ENCODE results near the gene SPDYE4. TPM values are rescaled to one million over a fixed set of nuclear protein-coding genes. Genes with fewer than 3 reads are reported as not detected.

SPDYE4 gene
- total RNA-seq, 2 experiments from 2014 or later, result not detected

GRCh38 chr17:8709006-8709405 lies 49.3 kb downstream of the SPDYE4 start:
- CTCF ChIA-PET, result interaction anchor here (1.2 kb wide), 1 partner anchor 76 kb away, joined by 5 read pairs; no protein-coding TSS in a partner anchor

GRCh38 chr17:8708025-8708461 lies 50.3 kb downstream of the SPDYE4 start:
- Mint-ChIP-seq H3K27ac (no peak overlapping the region), H3K4me3 (no peak overlapping the region), H3K27me3 (peaks cover 31% of the 10 kb centered on the region), H3K9me3 (ENCODE audit: low read depth) (no peaks in the 10 kb centered on the region), H3K4me1 (no peaks in the 10 kb centered on the region), H3K36me3 (no peaks in the 10 kb centered on the region)
- CTCF ChIA-PET, result no interaction called here
- no peak for ATAC-seq
- no peak for DNase-seq

More at GRCh38 chr17:8709006-8709405, 49.3 kb downstream of the SPDYE4 start:
- H3K4me3 Mint-ChIP-seq, result no peak overlapping the region
- no peaks in the 10 kb centered on the region for H3K36me3 Mint-ChIP-seq
- no peak overlapping the region for H3K27ac Mint-ChIP-seq
- peaks cover 26% of the 10 kb centered on the region for H3K27me3 Mint-ChIP-seq
- no peaks in the 10 kb centered on the region for H3K4me1 Mint-ChIP-seq
- ATAC-seq, result no peak
- no peak for DNase-seq
- H3K9me3 Mint-ChIP-seq (ENCODE audit: low read depth), result no peaks in the 10 kb centered on the region

- CTCF ChIA-PET, result no interaction called here
- Mint-ChIP-seq H3K27me3 (peaks cover 29% of the 10 kb centered on the region), H3K9me3 (ENCODE audit: low read depth) (no peaks in the 10 kb centered on the region), H3K4me3 (no peak overlapping the region), H3K27ac (no peak overlapping the region), H3K4me1 (no peaks in the 10 kb centered on the region), H3K36me3 (no peaks in the 10 kb centered on the region)
- DNase-seq, result no peak
- no peak for ATAC-seq
Observed at GRCh38 chr17:8707332-8708024, 50.9 kb downstream of the SPDYE4 start.

GRCh38 chr17:8706431-8706830 lies 51.9 kb downstream of the SPDYE4 start:
- Mint-ChIP-seq H3K4me3 (no peak overlapping the region), H3K27me3 (peaks cover 28% of the 10 kb centered on the region), H3K36me3 (no peaks in the 10 kb centered on the region), H3K27ac (no peak overlapping the region), H3K9me3 (ENCODE audit: low read depth) (no peaks in the 10 kb centered on the region), H3K4me1 (no peaks in the 10 kb centered on the region)
- CTCF ChIA-PET, result no interaction called here
- ATAC-seq (no peak), DNase-seq (no peak)

GRCh38 chr17:8705427-8705826 lies 52.9 kb downstream of the SPDYE4 start:
- H3K9me3 Mint-ChIP-seq (ENCODE audit: low read depth), result no peaks in the 10 kb centered on the region

GRCh38 chr17:8703001-8703400 lies 55.3 kb downstream of the SPDYE4 start:
- DNase-seq, result no peak
- Mint-ChIP-seq H3K9me3 (ENCODE audit: low read depth) (no peaks in the 10 kb centered on the region), H3K27ac (no peak overlapping the region), H3K36me3 (no peaks in the 10 kb centered on the region), H3K4me1 (no peaks in the 10 kb centered on the region), H3K27me3 (peaks cover 22% of the 10 kb centered on the region), H3K4me3 (no peak overlapping the region)
- CTCF ChIA-PET, result no interaction called here
- no peak for ATAC-seq

More at GRCh38 chr17:8705427-8705826, 52.9 kb downstream of the SPDYE4 start:
- Mint-ChIP-seq H3K27ac (no peak overlapping the region), H3K27me3 (peaks cover 28% of the 10 kb centered on the region), H3K36me3 (no peaks in the 10 kb centered on the region), H3K4me3 (no peak overlapping the region), H3K4me1 (no peaks in the 10 kb centered on the region)
- CTCF ChIA-PET, result no interaction called here
- ATAC-seq (no peak), DNase-seq (no peak)

GRCh38 chr17:8701754-8702153 lies 56.6 kb downstream of the SPDYE4 start:
- Mint-ChIP-seq H3K27me3 (peaks cover 18% of the 10 kb centered on the region), H3K36me3 (no peaks in the 10 kb centered on the region), H3K4me1 (no peaks in the 10 kb centered on the region), H3K27ac (no peak overlapping the region), H3K9me3 (ENCODE audit: low read depth) (no peaks in the 10 kb centered on the region), H3K4me3 (no peak overlapping the region)
- ATAC-seq (no peak), DNase-seq (no peak)
- CTCF ChIA-PET, result no interaction called here

- Mint-ChIP-seq H3K27ac (no peak overlapping the region), H3K27me3 (peaks cover 17% of the 10 kb centered on the region), H3K9me3 (ENCODE audit: low read depth) (no peaks in the 10 kb centered on the region), H3K4me3 (no peak overlapping the region), H3K4me1 (no peaks in the 10 kb centered on the region), H3K36me3 (no peaks in the 10 kb centered on the region)
- no peak for DNase-seq
- ATAC-seq, result no peak
- CTCF ChIA-PET, result no interaction called here
Observed at GRCh38 chr17:8701221-8701620, 57.1 kb downstream of the SPDYE4 start.

Other genes with a start within 250 kb of the SPDYE4 start
- gene MYH10, start 127.8 kb downstream of the SPDYE4 start, total RNA-seq, result 10 to 100 TPM in 1 of 2 experiments, 1 to 10 TPM in 1; 8.1 to 30.4 TPM
- 1 to 10 TPM in 1 of 2 experiments, under 1 TPM in 1; 0.42 to 1.1 TPM for gene CCDC42, start 13.7 kb downstream of the SPDYE4 start, total RNA-seq
- under 1 TPM; 0.12 to 0.38 TPM for gene MFSD6L, start 40.8 kb upstream of the SPDYE4 start, total RNA-seq
- 1 to 10 TPM; 1.3 to 4.9 TPM for gene PIK3R6, start 109.1 kb upstream of the SPDYE4 start, total RNA-seq
- 10 to 100 TPM; 48.9 to 51.2 TPM for gene PIK3R5, start 207.2 kb upstream of the SPDYE4 start, total RNA-seq

Measured in activated CD8-positive, alpha-beta memory T cell treated with anti-CD3 and anti-CD28 coated beads, Interleukin-2, amount 10 ng/mL, durations not matched to agents 7 days and 5 days (primary cell).